GM23338 (cell line): ENCODE results near the gene ZDHHC3.

ENCODE experiments used
- CREB1 ChIP-seq: fragments of 250-450 bp; sonication (Bioruptor Pico); IDR thresholded peaks from 2 replicates; pipeline ENCODE4 v1.5.0; 2020; ENCODE audit warnings: low read depth, mild to moderate bottlenecking, moderate library complexity
- EZH2 ChIP-seq: fragments of 200-600 bp; sonication (generic); IDR thresholded peaks from one replicate; pipeline ENCODE4 v1.8.0; 2017; ENCODE audit warnings: antibody characterized with exemption, mild to moderate bottlenecking, low read depth; ENCODE audit not compliant: unreplicated experiment
- EZH2phosphoT487 ChIP-seq: fragments of 200-600 bp; sonication (generic); IDR thresholded peaks from one replicate; pipeline ENCODE4 v1.8.1; 2018; ENCODE audit warnings: antibody characterized with exemption; ENCODE audit not compliant: unreplicated experiment
- JUNB ChIP-seq: IDR thresholded peaks from one replicate; pipeline ENCODE4 v1.6.1; 2016; ENCODE audit warnings: antibody characterized with exemption; ENCODE audit not compliant: unreplicated experiment
- NANOG ChIP-seq: IDR thresholded peaks from 2 replicates; pipeline ENCODE4 v1.6.1; 2016; ENCODE audit warnings: antibody characterized with exemption, borderline replicate concordance
- POLR2AphosphoS5 ChIP-seq: IDR thresholded peaks from 2 replicates; pipeline ENCODE4 v1.6.1; 2016; ENCODE audit warnings: antibody characterized with exemption, low read depth
- STAT1 ChIP-seq: IDR thresholded peaks from one replicate; pipeline ENCODE4 v1.6.1; 2016; ENCODE audit warnings: antibody characterized with exemption; ENCODE audit not compliant: unreplicated experiment
- ZNF114 ChIP-seq: fragments of 250-450 bp; sonication (Bioruptor Pico); IDR thresholded peaks from 2 replicates; pipeline ENCODE4 v1.5.0; 2020; ENCODE audit warnings: mild to moderate bottlenecking, moderate library complexity
- ZNF331 ChIP-seq: fragments of 250-450 bp; sonication (Bioruptor Pico); IDR thresholded peaks from 2 replicates; pipeline ENCODE4 v1.5.0; 2020; ENCODE audit warnings: low read depth, mild to moderate bottlenecking, moderate library complexity
- ZNF462 ChIP-seq: fragments of 250-450 bp; sonication (Bioruptor Pico); IDR thresholded peaks from 2 replicates; pipeline ENCODE4 v1.5.0; 2020; ENCODE audit warnings: mild to moderate bottlenecking, moderate library complexity
- TF ChIP-seq, protein P1 (sequence below), 2 experiments: fragments of 200-600 bp in 1 of 2; sonication (generic) in 1 of 2; conservative IDR thresholded peaks; 2 replicates each; pipeline versions ENCODE4 v1.5.1 to v1.6.1; 2016 to 2017; ENCODE audit warnings: antibody characterized with exemption in 2 of 2, low read depth in 2 of 2, mild to moderate bottlenecking in 2 of 2, moderate library complexity in 1 of 2
- TF ChIP-seq, protein P2 (sequence below): IDR thresholded peaks from one replicate; pipeline ENCODE4 v1.6.1; 2018; ENCODE audit warnings: antibody characterized with exemption; ENCODE audit not compliant: unreplicated experiment

GRCh38 chr3:44893097-44893496, 82.9 kb downstream of the ZDHHC3 start:
- TF ChIP-seq, protein P1, sequence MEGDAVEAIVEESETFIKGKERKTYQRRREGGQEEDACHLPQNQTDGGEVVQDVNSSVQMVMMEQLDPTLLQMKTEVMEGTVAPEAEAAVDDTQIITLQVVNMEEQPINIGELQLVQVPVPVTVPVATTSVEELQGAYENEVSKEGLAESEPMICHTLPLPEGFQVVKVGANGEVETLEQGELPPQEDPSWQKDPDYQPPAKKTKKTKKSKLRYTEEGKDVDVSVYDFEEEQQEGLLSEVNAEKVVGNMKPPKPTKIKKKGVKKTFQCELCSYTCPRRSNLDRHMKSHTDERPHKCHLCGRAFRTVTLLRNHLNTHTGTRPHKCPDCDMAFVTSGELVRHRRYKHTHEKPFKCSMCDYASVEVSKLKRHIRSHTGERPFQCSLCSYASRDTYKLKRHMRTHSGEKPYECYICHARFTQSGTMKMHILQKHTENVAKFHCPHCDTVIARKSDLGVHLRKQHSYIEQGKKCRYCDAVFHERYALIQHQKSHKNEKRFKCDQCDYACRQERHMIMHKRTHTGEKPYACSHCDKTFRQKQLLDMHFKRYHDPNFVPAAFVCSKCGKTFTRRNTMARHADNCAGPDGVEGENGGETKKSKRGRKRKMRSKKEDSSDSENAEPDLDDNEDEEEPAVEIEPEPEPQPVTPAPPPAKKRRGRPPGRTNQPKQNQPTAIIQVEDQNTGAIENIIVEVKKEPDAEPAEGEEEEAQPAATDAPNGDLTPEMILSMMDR (conservative IDR thresholded peaks at IDR 0.05; ENCODE audit: low read depth in 2 of 2), result no peak
- TF ChIP-seq POLR2AphosphoS5 (no peak), CREB1 (CRISPR knock-in tag) (no peak), EZH2 (no peak), EZH2phosphoT487 (no peak), NANOG (no peak), JUNB (no peak), ZNF331 (no peak), STAT1 (no peak), ZNF114 (no peak), ZNF462 (CRISPR knock-in tag) (no peak)
- TF ChIP-seq, protein P2, sequence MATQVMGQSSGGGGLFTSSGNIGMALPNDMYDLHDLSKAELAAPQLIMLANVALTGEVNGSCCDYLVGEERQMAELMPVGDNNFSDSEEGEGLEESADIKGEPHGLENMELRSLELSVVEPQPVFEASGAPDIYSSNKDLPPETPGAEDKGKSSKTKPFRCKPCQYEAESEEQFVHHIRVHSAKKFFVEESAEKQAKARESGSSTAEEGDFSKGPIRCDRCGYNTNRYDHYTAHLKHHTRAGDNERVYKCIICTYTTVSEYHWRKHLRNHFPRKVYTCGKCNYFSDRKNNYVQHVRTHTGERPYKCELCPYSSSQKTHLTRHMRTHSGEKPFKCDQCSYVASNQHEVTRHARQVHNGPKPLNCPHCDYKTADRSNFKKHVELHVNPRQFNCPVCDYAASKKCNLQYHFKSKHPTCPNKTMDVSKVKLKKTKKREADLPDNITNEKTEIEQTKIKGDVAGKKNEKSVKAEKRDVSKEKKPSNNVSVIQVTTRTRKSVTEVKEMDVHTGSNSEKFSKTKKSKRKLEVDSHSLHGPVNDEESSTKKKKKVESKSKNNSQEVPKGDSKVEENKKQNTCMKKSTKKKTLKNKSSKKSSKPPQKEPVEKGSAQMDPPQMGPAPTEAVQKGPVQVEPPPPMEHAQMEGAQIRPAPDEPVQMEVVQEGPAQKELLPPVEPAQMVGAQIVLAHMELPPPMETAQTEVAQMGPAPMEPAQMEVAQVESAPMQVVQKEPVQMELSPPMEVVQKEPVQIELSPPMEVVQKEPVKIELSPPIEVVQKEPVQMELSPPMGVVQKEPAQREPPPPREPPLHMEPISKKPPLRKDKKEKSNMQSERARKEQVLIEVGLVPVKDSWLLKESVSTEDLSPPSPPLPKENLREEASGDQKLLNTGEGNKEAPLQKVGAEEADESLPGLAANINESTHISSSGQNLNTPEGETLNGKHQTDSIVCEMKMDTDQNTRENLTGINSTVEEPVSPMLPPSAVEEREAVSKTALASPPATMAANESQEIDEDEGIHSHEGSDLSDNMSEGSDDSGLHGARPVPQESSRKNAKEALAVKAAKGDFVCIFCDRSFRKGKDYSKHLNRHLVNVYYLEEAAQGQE, result no peak
